Measurements from ENCODE around the gene OR5C1.
A peak's percentile ranks its signal among the peaks of the same experiment; 100 is the strongest.
"Not testable (repeated sequence)": the region's sequence is repeated elsewhere in the genome, so short reads cannot be mapped to it uniquely, and the experiment has no call there.

Gene OR5C1

GRCh38 chr9:122812736-122813135, 24.0 kb downstream of the OR5C1 start:
- DNase-seq: no peak

GRCh38 chr9:122814545-122814944, 25.8 kb downstream of the OR5C1 start:
- no peak for DNase-seq

GRCh38 chr9:122815544-122815943, 26.8 kb downstream of the OR5C1 start:
- DNase-seq: no peak

GRCh38 chr9:122816163-122816867, 27.6 kb downstream of the OR5C1 start:
- DNase-seq: peak; percentile 18 to 19

- DNase-seq: no peak
These were observed 30.6 kb downstream of the OR5C1 start for GRCh38 chr9:122819326-122819725.

DNA sequence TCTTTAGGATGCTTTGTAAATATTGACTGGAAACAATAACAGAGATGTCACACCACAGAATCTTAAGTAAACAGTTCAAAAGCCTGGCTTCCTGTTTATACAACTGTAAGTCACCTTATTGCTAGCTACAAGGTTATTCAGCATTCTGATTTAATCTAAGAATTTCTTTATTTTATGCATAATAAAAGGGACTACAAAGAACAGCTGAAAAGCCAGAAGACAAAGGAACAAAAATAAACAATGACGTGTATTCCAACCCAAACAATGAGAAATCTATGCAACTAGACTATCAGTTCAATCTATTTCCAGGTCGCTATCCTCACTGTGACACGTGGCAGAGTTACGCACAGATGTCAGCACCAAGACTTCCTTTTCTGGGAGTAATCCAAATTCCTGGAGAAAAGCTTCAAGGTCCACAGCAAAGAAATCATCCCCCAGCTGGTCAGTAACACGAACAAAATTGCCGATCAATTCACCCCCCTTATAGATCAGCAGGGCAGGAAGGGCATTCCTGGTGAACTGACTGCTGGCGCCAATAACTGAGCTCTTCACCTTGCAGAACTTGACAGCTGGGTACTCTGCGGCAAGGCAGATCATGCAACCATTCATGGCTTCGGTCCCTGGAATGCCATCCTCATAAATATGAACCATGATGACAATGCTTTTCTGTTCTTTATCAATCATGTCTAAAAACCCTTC, 31.2 kb downstream of the OR5C1 start:
- no peak for DNase-seq

- DNase-seq: no peak
These were observed 31.7 kb downstream of the OR5C1 start for GRCh38 chr9:122820490-122820845.

GRCh38 chr9:122821278-122821943, 32.7 kb downstream of the OR5C1 start:
- no peak for DNase-seq

DNA sequence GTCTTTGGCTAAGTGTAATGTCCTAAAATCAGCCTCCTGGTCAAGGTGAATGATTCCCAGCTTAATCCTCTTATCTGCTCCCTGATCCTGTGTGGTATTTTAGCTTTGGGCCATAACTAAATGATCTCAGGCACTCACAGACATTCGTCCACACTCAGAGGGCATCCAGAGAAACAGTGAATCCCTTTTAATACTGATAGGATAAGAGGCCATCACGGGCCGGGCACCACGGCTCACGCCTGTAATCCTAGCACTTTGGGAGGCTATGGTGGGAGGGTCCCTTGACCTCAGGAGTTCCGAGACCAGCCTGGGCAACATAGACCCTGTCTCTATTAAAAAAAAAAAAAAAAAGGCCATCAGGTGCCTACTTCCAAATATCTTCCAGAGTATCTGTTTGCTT, 33.3 kb downstream of the OR5C1 start:
- DNase-seq: no peak

GRCh38 chr9:122822938-122823337, 34.2 kb downstream of the OR5C1 start:
- no peak for DNase-seq

DNA sequence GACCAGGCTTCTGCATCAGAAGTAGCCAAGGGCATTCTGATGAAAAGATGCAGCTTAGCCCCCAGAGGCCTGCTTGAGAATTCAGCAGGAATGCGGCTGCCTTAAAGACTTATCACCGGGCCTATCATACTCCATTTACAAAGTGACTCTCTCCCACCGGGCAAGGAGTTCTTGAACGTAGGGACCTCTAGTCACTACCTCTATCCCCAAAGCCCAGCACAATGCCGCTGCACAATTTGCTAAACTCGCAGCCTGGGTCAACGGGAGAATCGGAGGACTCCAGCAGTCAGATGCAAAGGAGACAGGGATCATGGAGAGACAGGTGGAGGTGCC, 39.0 kb downstream of the OR5C1 start:
- DNase-seq: no peak

GRCh38 chr9:122828965-122829284, 40.2 kb downstream of the OR5C1 start:
- not testable (repeated sequence) for DNase-seq

DNA sequence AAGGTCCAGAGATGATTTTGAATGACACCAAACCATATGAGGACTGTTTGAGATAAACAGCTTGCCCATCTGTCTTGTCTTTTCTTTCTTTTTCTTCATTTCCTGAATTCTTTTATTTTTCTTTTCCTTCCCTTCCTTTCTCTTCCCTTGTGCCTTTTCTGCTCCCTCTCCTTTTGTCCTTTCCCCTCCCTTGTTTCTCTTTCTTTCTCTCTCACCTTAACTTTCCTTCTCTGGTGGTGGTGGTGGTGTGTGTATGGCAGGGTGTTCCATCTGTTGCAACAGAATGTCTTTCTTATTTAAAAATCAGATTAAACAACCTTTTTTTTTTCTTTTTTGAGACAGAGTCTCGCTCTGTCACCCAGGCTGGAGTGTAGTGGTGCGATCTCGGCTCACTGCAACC, 43.5 kb downstream of the OR5C1 start:
- no peak for DNase-seq

- DNase-seq: no peak
These were observed 46.6 kb downstream of the OR5C1 start for GRCh38 chr9:122835313-122835731.

DNA sequence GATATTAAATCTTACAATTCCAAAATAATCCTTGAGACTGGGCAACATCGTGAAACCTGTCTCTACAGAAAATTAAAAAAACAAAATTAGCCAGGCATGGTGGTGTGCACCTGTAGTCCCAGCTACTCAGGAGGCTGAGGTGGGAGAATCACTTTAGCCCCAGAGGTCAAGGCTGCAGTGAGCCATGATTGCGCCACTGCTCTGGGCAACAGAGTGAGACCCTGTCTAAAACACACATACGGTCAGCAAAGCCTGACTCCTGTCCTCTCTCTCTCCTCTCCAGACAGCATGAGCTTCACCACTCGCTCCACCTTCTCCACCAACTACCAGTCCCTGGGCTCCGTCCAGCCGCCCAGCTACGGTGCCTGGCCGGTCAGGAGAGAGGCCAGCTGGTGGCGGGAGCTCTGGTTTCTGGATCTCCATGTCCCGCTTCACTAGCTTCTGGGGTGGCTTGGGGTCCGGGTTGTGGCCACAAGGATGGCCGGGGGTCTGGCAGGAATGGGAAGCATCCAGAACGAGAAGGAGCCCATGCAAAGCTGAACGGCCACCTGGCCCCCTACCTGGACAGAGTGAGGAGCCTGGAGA, 48.6 kb downstream of the OR5C1 start:
- DNase-seq: no peak

DNA sequence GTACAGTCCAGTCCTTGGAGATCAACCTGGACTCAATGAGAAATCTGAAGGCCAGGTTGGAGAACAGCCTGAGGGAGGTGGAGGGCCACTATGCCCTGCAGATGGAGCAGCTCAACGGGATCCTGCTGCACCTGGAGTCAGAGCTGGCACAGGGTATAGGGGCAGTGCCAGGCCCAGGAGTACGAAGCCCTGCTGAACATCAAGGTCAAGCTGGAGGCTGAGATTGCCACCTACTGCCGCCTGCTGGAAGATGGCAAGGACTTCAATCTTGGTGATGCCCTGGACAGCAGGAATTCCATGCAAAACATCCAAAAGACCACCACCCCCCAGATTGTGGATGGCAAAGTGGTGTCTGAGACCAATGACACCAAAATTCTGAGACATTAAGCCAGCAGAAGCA, 49.7 kb downstream of the OR5C1 start:
- DNase-seq: not testable (repeated sequence)

Measured in activated CD4-positive, alpha-beta T cell treated with anti-CD3 and anti-CD28 coated beads, Interleukin-2, amount 50 U/mL, for 4 hours (primary cell).